ENCODE measurements around the gene EIF6.

DNA sequence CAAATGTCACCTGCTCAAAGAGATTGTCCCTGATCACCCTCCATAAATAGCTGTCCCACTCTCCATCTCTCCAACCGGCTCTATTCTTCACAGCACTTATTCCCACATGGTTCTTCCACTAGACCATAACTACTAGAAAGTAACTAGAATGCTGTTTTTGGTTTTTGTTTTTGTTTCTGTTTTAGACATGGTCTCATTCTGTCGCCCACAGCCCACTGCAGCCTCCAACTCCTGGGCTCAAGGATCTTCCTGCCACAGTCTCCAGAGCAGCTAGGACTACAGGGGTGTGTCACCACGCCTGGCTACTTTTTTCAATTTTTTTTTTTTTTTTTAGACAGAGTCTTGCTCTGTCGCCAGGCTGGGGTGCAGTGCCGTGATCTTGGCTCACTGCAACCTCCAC is 45.8 kb downstream of the EIF6 start:
- TF ChIP-seq CTCF (IDR thresholded peaks at IDR 0.05), result no peak
- TF ChIP-seq POLR2A (IDR thresholded peaks at IDR 0.05), result no peak

Data from adrenal gland (tissue), 5 donors.